HEK293 (cell line): Measurements from ENCODE around the gene POC1B.

Experiments used
- CTCF ChIA-PET: fragments of 350-600 bp; formaldehyde crosslinking; extraction: SDS; loops from one replicate; lab custom pipeline; 2021; ENCODE audit warnings: antibody characterized with exemption; lab: Yijun Ruan, JAX
- POLR2A ChIA-PET: fragments of 300-600 bp; formaldehyde crosslinking; extraction: SDS; loops from one replicate; lab custom pipeline; 2020; ENCODE audit warnings: antibody characterized with exemption, inconsistent platforms; lab: Yijun Ruan, JAX
- H3K27ac ChIP-seq: fragments of 200-500 bp; sonication (Bioruptor generic); 2 replicates; pipeline ENCODE4 v1.5.1; 2014; ENCODE audit warnings: low read depth, low read length, control low read depth, inconsistent platforms; ENCODE audit errors: extremely low read depth
- H3K36me3 ChIP-seq, 2 experiments: fragments of 200-500 bp in 1 of 2; sonication (Bioruptor generic) in 1 of 2; 1 replicate in 1 of 2; 2 replicates in 1 of 2; pipeline ENCODE4 v1.5.1; 2014 to 2017; ENCODE audit warnings: inconsistent platforms in 2 of 2, low read length in 2 of 2; ENCODE audit not compliant: control insufficient read depth in 2 of 2, insufficient read depth in 1 of 2
- H3K4me1 ChIP-seq: fragments of 200-500 bp; sonication (Bioruptor generic); 2 replicates; pipeline ENCODE4 v1.5.1; 2014; ENCODE audit warnings: mild to moderate bottlenecking, low read length, inconsistent platforms; ENCODE audit not compliant: control insufficient read depth, insufficient read depth
- H3K4me3 ChIP-seq: 2 replicates; pipeline ENCODE4 v1.5.1; 2011; ENCODE audit warnings: low read depth, mild to moderate bottlenecking, control low read depth, low read length, moderate library complexity
- H3K9me3 ChIP-seq: fragments of 200-500 bp; sonication (Bioruptor generic); 2 replicates; pipeline ENCODE4 v1.5.1; 2014; ENCODE audit warnings: low read depth, low read length, inconsistent platforms; ENCODE audit not compliant: control insufficient read depth, insufficient read depth
- EGR2 ChIP-seq: fragments of 450-650 bp; formaldehyde crosslinking; IDR thresholded peaks from 2 replicates; pipeline ENCODE4 v1.5.1; 2016; ENCODE audit warnings: low read depth, missing biosample characterization, missing genetic modification characterization
- HOXD13 ChIP-seq: sonication (generic); formaldehyde crosslinking; IDR thresholded peaks from 2 replicates; pipeline ENCODE4 v1.8.0; 2022; ENCODE audit warnings: missing genetic modification reagents, borderline replicate concordance
- KLF7 ChIP-seq: fragments of 450-650 bp; formaldehyde crosslinking; IDR thresholded peaks from 2 replicates; pipeline ENCODE4 v1.5.1; 2016; ENCODE audit warnings: missing biosample characterization, missing genetic modification characterization, borderline replicate concordance
- MZF1 ChIP-seq: fragments of 450-650 bp; formaldehyde crosslinking; IDR thresholded peaks from 2 replicates; pipeline ENCODE4 v1.5.1; 2017; ENCODE audit warnings: missing biosample characterization, missing genetic modification characterization, borderline replicate concordance
- SP3 ChIP-seq: fragments of 450-650 bp; formaldehyde crosslinking; IDR thresholded peaks from 2 replicates; pipeline ENCODE4 v1.5.1; 2016; ENCODE audit warnings: missing biosample characterization, missing genetic modification characterization
- SP7 ChIP-seq: fragments of 450-650 bp; formaldehyde crosslinking; IDR thresholded peaks from 2 replicates; pipeline ENCODE4 v1.5.1; 2016; ENCODE audit warnings: missing biosample characterization, missing genetic modification characterization
- ZFHX2 ChIP-seq: fragments of 450-650 bp; formaldehyde crosslinking; conservative IDR thresholded peaks from 2 replicates; pipeline ENCODE4 v1.5.1; 2016; ENCODE audit warnings: missing biosample characterization, missing genetic modification characterization
- ZNF114 ChIP-seq: fragments of 450-650 bp; formaldehyde crosslinking; IDR thresholded peaks from 2 replicates; pipeline ENCODE4 v1.5.0; 2017; ENCODE audit warnings: missing biosample characterization, missing genetic modification characterization
- ZNF19 ChIP-seq: fragments of 450-650 bp; formaldehyde crosslinking; IDR thresholded peaks from 2 replicates; pipeline ENCODE4; 2016; ENCODE audit warnings: missing biosample characterization, missing genetic modification characterization, low read depth
- ZNF202 ChIP-seq: fragments of 450-650 bp; formaldehyde crosslinking; IDR thresholded peaks from 2 replicates; pipeline ENCODE4 v1.5.1; 2016; ENCODE audit warnings: missing biosample characterization, missing genetic modification characterization, borderline replicate concordance
- ZNF266 ChIP-seq: fragments of 450-650 bp; formaldehyde crosslinking; IDR thresholded peaks from 2 replicates; pipeline ENCODE4 v1.5.1; 2016; ENCODE audit warnings: missing biosample characterization, missing genetic modification characterization, low read depth
- ZNF311 ChIP-seq: fragments of 450-650 bp; formaldehyde crosslinking; IDR thresholded peaks from 2 replicates; pipeline ENCODE4 v1.5.1; 2017; ENCODE audit warnings: missing biosample characterization, missing genetic modification characterization, borderline replicate concordance
- ZNF335 ChIP-seq: fragments of 450-650 bp; formaldehyde crosslinking; conservative IDR thresholded peaks from 2 replicates; pipeline ENCODE4 v1.5.1; 2016; ENCODE audit warnings: missing biosample characterization, missing genetic modification characterization
- ZNF416 ChIP-seq: fragments of 450-650 bp; formaldehyde crosslinking; IDR thresholded peaks from 2 replicates; pipeline ENCODE4 v1.5.1; 2016; ENCODE audit warnings: missing biosample characterization, missing genetic modification characterization
- ZNF600 ChIP-seq: fragments of 450-650 bp; formaldehyde crosslinking; IDR thresholded peaks from 2 replicates; pipeline ENCODE4 v1.5.1; 2016; ENCODE audit warnings: missing biosample characterization, missing genetic modification characterization
- ZNF626 ChIP-seq: fragments of 450-650 bp; sonication (Bioruptor Pico); formaldehyde crosslinking; IDR thresholded peaks from 2 replicates; pipeline ENCODE4 v1.5.1; 2018; ENCODE audit warnings: missing biosample characterization, missing genetic modification characterization, inconsistent platforms
- ZNF664 ChIP-seq: fragments of 450-650 bp; formaldehyde crosslinking; IDR thresholded peaks from 2 replicates; pipeline ENCODE4 v1.5.1; 2016; ENCODE audit warnings: missing biosample characterization, missing genetic modification characterization
- ZNF670 ChIP-seq: fragments of 450-650 bp; formaldehyde crosslinking; IDR thresholded peaks from 2 replicates; pipeline ENCODE4 v1.5.1; 2016; ENCODE audit warnings: missing biosample characterization, missing genetic modification characterization, low read depth
- ZNF843 ChIP-seq: fragments of 450-650 bp; formaldehyde crosslinking; IDR thresholded peaks from 2 replicates; pipeline ENCODE4 v1.5.1; 2016; ENCODE audit warnings: missing biosample characterization, missing genetic modification characterization
- ZSCAN16 ChIP-seq: fragments of 450-650 bp; formaldehyde crosslinking; IDR thresholded peaks from 2 replicates; pipeline ENCODE4 v1.5.1; 2016; ENCODE audit warnings: missing biosample characterization, missing genetic modification characterization
- TF ChIP-seq, protein P1 (sequence below): fragments of 450-650 bp; formaldehyde crosslinking; optimal IDR thresholded peaks from 2 replicates; pipeline ENCODE3; 2016; ENCODE audit warnings: missing biosample characterization, mild to moderate bottlenecking, missing genetic modification characterization
- TF ChIP-seq, protein P2 (sequence below): fragments of 450-650 bp; formaldehyde crosslinking; IDR thresholded peaks from 2 replicates; pipeline ENCODE4 v1.5.1; 2016; ENCODE audit warnings: missing biosample characterization, missing genetic modification characterization
- TF ChIP-seq, protein P3 (sequence below): fragments of 450-650 bp; formaldehyde crosslinking; IDR thresholded peaks from 2 replicates; pipeline ENCODE4 v1.5.1; 2016; ENCODE audit warnings: missing biosample characterization, missing genetic modification characterization
- TF ChIP-seq, protein P4 (sequence below): fragments of 450-650 bp; formaldehyde crosslinking; IDR thresholded peaks from 2 replicates; pipeline ENCODE4 v1.5.1; 2017; ENCODE audit warnings: missing biosample characterization, missing genetic modification characterization
- TF ChIP-seq, protein P5 (sequence below): fragments of 450-650 bp; formaldehyde crosslinking; IDR thresholded peaks from 2 replicates; pipeline ENCODE4 v1.5.1; 2016; ENCODE audit warnings: missing biosample characterization, missing genetic modification characterization

POC1B gene

DNA sequence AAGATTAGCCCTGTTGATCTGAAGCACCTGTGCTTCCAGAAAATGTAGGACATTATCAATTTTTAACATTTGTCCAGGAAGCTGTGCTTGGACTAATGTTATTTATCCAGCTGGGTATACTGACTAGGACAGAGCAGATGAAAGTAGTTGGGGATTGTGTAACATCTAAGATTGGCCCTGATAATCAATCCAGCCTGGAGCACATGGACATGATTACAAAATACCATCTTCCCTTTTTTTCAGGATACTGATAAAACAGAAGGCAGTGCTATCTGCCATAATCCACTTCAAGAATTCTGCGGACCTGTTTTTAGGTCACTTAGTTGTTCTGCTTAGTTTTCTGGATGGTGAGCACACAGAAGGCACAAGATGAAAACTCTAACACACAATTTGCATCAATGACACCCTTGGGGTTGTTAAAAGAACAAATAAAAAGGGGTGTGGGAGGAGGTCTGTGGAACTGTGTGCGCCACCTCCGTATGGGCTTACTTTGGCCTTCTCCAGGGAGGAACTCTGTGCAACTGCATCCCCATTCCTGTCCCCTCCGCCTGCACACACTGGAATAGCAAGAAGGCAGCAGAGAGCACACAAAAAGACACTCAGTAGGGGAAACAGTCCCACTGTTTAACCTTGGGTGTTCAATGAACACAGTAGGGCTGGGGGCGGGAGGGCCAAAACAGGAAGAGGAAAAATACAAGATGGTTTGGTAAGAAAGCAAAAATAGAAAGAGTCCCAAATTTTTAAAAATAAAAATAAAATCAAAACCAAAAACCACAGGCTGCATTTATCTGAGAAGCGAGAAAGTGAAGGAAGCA, 142.4 kb downstream of the POC1B start:
- CTCF ChIA-PET = no interaction called here
- H3K4me3 ChIP-seq = no peak overlapping the region
- H3K4me1 ChIP-seq = peaks cover 19% of the 10 kb centered on the region
- H3K36me3 ChIP-seq = no peaks in the 10 kb centered on the region
- TF ChIP-seq, protein P1, sequence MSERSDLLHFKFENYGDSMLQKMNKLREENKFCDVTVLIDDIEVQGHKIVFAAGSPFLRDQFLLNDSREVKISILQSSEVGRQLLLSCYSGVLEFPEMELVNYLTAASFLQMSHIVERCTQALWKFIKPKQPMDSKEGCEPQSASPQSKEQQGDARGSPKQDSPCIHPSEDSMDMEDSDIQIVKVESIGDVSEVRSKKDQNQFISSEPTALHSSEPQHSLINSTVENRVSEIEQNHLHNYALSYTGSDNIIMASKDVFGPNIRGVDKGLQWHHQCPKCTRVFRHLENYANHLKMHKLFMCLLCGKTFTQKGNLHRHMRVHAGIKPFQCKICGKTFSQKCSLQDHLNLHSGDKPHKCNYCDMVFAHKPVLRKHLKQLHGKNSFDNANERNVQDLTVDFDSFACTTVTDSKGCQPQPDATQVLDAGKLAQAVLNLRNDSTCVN (tag by site-specific recombination) = no peak
- peak; percentile 55; the same call in 1 of the 2 replicates for TF ChIP-seq ZNF335
- no peak for TF ChIP-seq ZNF670 (tag by site-specific recombination)
- no peak for TF ChIP-seq ZSCAN16
- no peak; the same call in 1 of the 2 replicates for TF ChIP-seq MZF1 (tag by site-specific recombination)
- TF ChIP-seq, protein P2, sequence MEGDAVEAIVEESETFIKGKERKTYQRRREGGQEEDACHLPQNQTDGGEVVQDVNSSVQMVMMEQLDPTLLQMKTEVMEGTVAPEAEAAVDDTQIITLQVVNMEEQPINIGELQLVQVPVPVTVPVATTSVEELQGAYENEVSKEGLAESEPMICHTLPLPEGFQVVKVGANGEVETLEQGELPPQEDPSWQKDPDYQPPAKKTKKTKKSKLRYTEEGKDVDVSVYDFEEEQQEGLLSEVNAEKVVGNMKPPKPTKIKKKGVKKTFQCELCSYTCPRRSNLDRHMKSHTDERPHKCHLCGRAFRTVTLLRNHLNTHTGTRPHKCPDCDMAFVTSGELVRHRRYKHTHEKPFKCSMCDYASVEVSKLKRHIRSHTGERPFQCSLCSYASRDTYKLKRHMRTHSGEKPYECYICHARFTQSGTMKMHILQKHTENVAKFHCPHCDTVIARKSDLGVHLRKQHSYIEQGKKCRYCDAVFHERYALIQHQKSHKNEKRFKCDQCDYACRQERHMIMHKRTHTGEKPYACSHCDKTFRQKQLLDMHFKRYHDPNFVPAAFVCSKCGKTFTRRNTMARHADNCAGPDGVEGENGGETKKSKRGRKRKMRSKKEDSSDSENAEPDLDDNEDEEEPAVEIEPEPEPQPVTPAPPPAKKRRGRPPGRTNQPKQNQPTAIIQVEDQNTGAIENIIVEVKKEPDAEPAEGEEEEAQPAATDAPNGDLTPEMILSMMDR (tag by site-specific recombination) = 0 out of 2 replicates have a peak, but pooled peaks have one; percentile 10
- TF ChIP-seq SP7 (tag by site-specific recombination) = no peak
- TF ChIP-seq, protein P3, sequence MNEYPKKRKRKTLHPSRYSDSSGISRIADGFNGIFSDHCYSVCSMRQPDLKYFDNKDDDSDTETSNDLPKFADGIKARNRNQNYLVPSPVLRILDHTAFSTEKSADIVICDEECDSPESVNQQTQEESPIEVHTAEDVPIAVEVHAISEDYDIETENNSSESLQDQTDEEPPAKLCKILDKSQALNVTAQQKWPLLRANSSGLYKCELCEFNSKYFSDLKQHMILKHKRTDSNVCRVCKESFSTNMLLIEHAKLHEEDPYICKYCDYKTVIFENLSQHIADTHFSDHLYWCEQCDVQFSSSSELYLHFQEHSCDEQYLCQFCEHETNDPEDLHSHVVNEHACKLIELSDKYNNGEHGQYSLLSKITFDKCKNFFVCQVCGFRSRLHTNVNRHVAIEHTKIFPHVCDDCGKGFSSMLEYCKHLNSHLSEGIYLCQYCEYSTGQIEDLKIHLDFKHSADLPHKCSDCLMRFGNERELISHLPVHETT (tag by site-specific recombination) = no peak
- TF ChIP-seq ZNF843 (tag by site-specific recombination) = no peak
- TF ChIP-seq ZFHX2 = 0 out of 2 replicates have a peak, but pooled peaks have one; percentile 32
- no peak for TF ChIP-seq ZNF114 (tag by site-specific recombination)
- TF ChIP-seq ZNF19 (tag by site-specific recombination) = no peak
- no peak for TF ChIP-seq SP3 (tag by site-specific recombination)
- no peak for TF ChIP-seq ZNF202 (tag by site-specific recombination)
- TF ChIP-seq, protein P4, sequence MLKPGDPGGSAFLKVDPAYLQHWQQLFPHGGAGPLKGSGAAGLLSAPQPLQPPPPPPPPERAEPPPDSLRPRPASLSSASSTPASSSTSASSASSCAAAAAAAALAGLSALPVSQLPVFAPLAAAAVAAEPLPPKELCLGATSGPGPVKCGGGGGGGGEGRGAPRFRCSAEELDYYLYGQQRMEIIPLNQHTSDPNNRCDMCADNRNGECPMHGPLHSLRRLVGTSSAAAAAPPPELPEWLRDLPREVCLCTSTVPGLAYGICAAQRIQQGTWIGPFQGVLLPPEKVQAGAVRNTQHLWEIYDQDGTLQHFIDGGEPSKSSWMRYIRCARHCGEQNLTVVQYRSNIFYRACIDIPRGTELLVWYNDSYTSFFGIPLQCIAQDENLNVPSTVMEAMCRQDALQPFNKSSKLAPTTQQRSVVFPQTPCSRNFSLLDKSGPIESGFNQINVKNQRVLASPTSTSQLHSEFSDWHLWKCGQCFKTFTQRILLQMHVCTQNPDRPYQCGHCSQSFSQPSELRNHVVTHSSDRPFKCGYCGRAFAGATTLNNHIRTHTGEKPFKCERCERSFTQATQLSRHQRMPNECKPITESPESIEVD (tag by site-specific recombination) = no peak
- 0 out of 2 replicates have a peak, but pooled peaks have one; percentile 33 for TF ChIP-seq EGR2 (tag by site-specific recombination)
- no peak for TF ChIP-seq ZNF626 (tag by site-specific recombination)
- H3K27ac ChIP-seq = no peak overlapping the region
- H3K9me3 ChIP-seq = no peaks in the 10 kb centered on the region
- POLR2A ChIA-PET = no interaction called here

DNA sequence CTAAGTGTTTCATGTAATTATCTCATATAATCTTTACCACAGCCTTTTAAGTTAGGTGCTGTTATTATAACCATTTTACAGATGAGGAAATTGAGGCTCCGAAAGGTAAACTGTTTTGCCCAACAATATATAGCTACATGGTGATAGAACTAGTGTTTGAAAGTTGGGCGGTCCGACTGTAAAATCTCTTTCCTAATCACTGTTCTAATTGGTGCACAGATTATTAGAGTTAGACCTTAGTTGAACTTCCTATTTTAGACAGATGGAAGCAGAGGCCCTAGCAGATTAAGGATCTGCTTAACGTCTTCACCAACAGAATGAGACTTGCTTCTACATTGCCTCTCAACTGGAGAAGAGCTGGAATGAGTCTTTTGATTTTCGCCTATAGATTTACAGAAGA, 143.5 kb downstream of the POC1B start:
- Histone ChIP-seq H3K4me3 (no peak overlapping the region), H3K4me1 (peaks cover 19% of the 10 kb centered on the region), H3K9me3 (no peaks in the 10 kb centered on the region), H3K27ac (no peak overlapping the region), H3K36me3 (no peaks in the 10 kb centered on the region)
- ChIA-PET POLR2A (interaction anchor here (1.0 kb wide), 1 partner anchor 29 kb away, joined by 3 read pairs; no protein-coding TSS in a partner anchor), CTCF (interaction anchor here (0.8 kb wide), 1 partner anchor 639 kb away, joined by 3 read pairs; no protein-coding TSS in a partner anchor)
- TF ChIP-seq HOXD13 (CRISPR knock-in tag) (no peak), ZNF311 (tag by site-specific recombination) (no peak), ZNF416 (tag by site-specific recombination) (no peak), ZNF664 (no peak), KLF7 (tag by site-specific recombination) (no peak), ZNF266 (tag by site-specific recombination) (no peak), ZNF600 (tag by site-specific recombination) (no peak)
- TF ChIP-seq, protein P2 (tag by site-specific recombination) = no peak
- TF ChIP-seq, protein P5, sequence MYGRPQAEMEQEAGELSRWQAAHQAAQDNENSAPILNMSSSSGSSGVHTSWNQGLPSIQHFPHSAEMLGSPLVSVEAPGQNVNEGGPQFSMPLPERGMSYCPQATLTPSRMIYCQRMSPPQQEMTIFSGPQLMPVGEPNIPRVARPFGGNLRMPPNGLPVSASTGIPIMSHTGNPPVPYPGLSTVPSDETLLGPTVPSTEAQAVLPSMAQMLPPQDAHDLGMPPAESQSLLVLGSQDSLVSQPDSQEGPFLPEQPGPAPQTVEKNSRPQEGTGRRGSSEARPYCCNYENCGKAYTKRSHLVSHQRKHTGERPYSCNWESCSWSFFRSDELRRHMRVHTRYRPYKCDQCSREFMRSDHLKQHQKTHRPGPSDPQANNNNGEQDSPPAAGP (tag by site-specific recombination) = no peak
